OCI-LY3 (cell line): ENCODE measurements around the gene CTSO.

Source experiments
- H2AFZ ChIP-seq: fragments of 200-600, 300-600 bp; shearing (Covaris generic); 2 replicates; pipeline ENCODE4 v1.6.0; 2014; ENCODE audit warnings: antibody characterized with exemption, low read depth, low read length
- H3K27ac ChIP-seq: fragments of 200-600, 300-600 bp; sonication (generic); 2 replicates; pipeline ENCODE4 v1.5.1; 2014; ENCODE audit warnings: mild to moderate bottlenecking, low read length, moderate library complexity, mixed read lengths
- H3K27me3 ChIP-seq: fragments of 200-600, 300-600 bp; sonication (generic); 2 replicates; pipeline ENCODE4 v1.6.1; 2014; ENCODE audit warnings: low read depth, low read length, mixed read lengths
- H3K36me3 ChIP-seq: fragments of 200-600, 300-600 bp; sonication (generic); replicated peaks from 2 replicates; pipeline ENCODE3; 2014; ENCODE audit warnings: low read depth, low read length, mixed read lengths
- H3K4me1 ChIP-seq: fragments of 300-600, 200-600 bp; sonication (generic); 2 replicates; pipeline ENCODE4 v1.6.1; 2014; ENCODE audit warnings: low read length, mixed read lengths
- H3K4me2 ChIP-seq: fragments of 200-600, 300-600 bp; sonication (generic); 2 replicates; pipeline ENCODE4 v1.6.1; 2014; ENCODE audit warnings: low read length, mixed read lengths
- H3K4me3 ChIP-seq: fragments of 300-600, 200-600 bp; sonication (generic); 2 replicates; pipeline ENCODE4 v1.5.1; 2014; ENCODE audit warnings: antibody characterized with exemption, mild to moderate bottlenecking, low read length, moderate library complexity
- H3K79me2 ChIP-seq: fragments of 300-600, 200-600 bp; shearing (Covaris generic); 2 replicates; pipeline ENCODE4 v1.6.1; 2014; ENCODE audit warnings: mild to moderate bottlenecking, low read length, mixed read lengths
- H3K9ac ChIP-seq: fragments of 300-600, 200-600 bp; shearing (Covaris generic); 2 replicates; pipeline ENCODE4 v1.6.0; 2014; ENCODE audit warnings: mild to moderate bottlenecking, low read length, moderate library complexity
- H3K9me3 ChIP-seq: fragments of 200-600, 300-600 bp; shearing (Covaris generic); 2 replicates; pipeline ENCODE4 v1.6.1; 2014; ENCODE audit warnings: low read length, mixed read lengths; ENCODE audit not compliant: insufficient read depth
- H4K20me1 ChIP-seq: fragments of 200-600, 300-600 bp; sonication (generic); 2 replicates; pipeline ENCODE4 v1.6.1; 2016; ENCODE audit warnings: low read length, mixed read lengths; ENCODE audit not compliant: insufficient read depth
- CTCF ChIP-seq: fragments of 200-600, 300-600 bp; sonication (generic); IDR thresholded peaks from 2 replicates; pipeline ENCODE4 v1.5.1; 2014; ENCODE audit warnings: antibody characterized with exemption, low read length, low read depth
- EZH2phosphoT487 ChIP-seq: fragments of 200-600 bp; shearing (Covaris generic); IDR thresholded peaks from 2 replicates; pipeline ENCODE4 v1.6.1; 2018; ENCODE audit warnings: antibody characterized with exemption, mixed run types, low read depth

The CTSO gene

GRCh38 chr4:155914782-155915181 lies 38.9 kb downstream of the CTSO start:
- H3K4me1 ChIP-seq: no peaks in the 10 kb centered on the region
- H4K20me1 ChIP-seq: no peaks in the 10 kb centered on the region
- H3K27ac ChIP-seq: no peak overlapping the region
- no peaks in the 10 kb centered on the region for H3K27me3 ChIP-seq
- no peak overlapping the region for H3K4me3 ChIP-seq
- H3K9me3 ChIP-seq: no peaks in the 10 kb centered on the region
- H3K79me2 ChIP-seq: no peaks in the 10 kb centered on the region
- no peaks in the 10 kb centered on the region for H3K36me3 ChIP-seq
- no peak for TF ChIP-seq CTCF
- no peak for TF ChIP-seq EZH2phosphoT487
- no peak overlapping the region for H3K4me2 ChIP-seq
- peak overlapping the region; percentile 10; the same call in 1 of the 2 replicates for H2AFZ ChIP-seq
- no peak overlapping the region for H3K9ac ChIP-seq

GRCh38 chr4:155911905-155912304 lies 41.8 kb downstream of the CTSO start:
- H3K9ac ChIP-seq: no peak overlapping the region
- H3K27ac ChIP-seq: no peak overlapping the region
- H3K9me3 ChIP-seq: no peaks in the 10 kb centered on the region
- no peak overlapping the region for H3K4me3 ChIP-seq
- H2AFZ ChIP-seq: peak overlapping the region; percentile 9; the same call in 1 of the 2 replicates
- no peaks in the 10 kb centered on the region for H3K36me3 ChIP-seq
- no peaks in the 10 kb centered on the region for H3K27me3 ChIP-seq
- no peaks in the 10 kb centered on the region for H4K20me1 ChIP-seq
- no peak overlapping the region for H3K4me2 ChIP-seq
- TF ChIP-seq EZH2phosphoT487: no peak
- TF ChIP-seq CTCF: no peak
- no peaks in the 10 kb centered on the region for H3K79me2 ChIP-seq
- peaks cover 9% of the 10 kb centered on the region; the same call in 1 of the 2 replicates for H3K4me1 ChIP-seq

GRCh38 chr4:155909615-155910226 lies 43.9 kb downstream of the CTSO start:
- H2AFZ ChIP-seq: no peak overlapping the region
- no peak overlapping the region for H3K27ac ChIP-seq
- H3K79me2 ChIP-seq: no peaks in the 10 kb centered on the region
- no peak for TF ChIP-seq EZH2phosphoT487
- TF ChIP-seq CTCF: no peak
- H3K9ac ChIP-seq: no peak overlapping the region
- no peaks in the 10 kb centered on the region for H3K9me3 ChIP-seq
- H3K36me3 ChIP-seq: no peaks in the 10 kb centered on the region
- H3K4me1 ChIP-seq: peaks cover 9% of the 10 kb centered on the region; the same call in 1 of the 2 replicates
- H3K27me3 ChIP-seq: no peaks in the 10 kb centered on the region
- H3K4me2 ChIP-seq: no peak overlapping the region
- H4K20me1 ChIP-seq: no peaks in the 10 kb centered on the region
- H3K4me3 ChIP-seq: no peak overlapping the region

- Histone ChIP-seq H4K20me1 (no peaks in the 10 kb centered on the region), H3K4me2 (no peak overlapping the region; the same call in 1 of the 2 replicates), H3K4me3 (no peak overlapping the region), H3K79me2 (no peaks in the 10 kb centered on the region), H3K9ac (no peak overlapping the region), H3K36me3 (no peaks in the 10 kb centered on the region), H3K27ac (no peak overlapping the region), H3K4me1 (peaks cover 9% of the 10 kb centered on the region; the same call in 1 of the 2 replicates), H3K9me3 (no peaks in the 10 kb centered on the region), H2AFZ (0 out of 2 replicates have a peak overlapping the region, but pooled peaks have one; percentile 35), H3K27me3 (no peaks in the 10 kb centered on the region)
- no peak for TF ChIP-seq EZH2phosphoT487
- TF ChIP-seq CTCF: no peak
Measured at GRCh38 chr4:155908187-155909139, 45.2 kb downstream of the CTSO start.
